ENCODE data around the gene BDH1.

DNA sequence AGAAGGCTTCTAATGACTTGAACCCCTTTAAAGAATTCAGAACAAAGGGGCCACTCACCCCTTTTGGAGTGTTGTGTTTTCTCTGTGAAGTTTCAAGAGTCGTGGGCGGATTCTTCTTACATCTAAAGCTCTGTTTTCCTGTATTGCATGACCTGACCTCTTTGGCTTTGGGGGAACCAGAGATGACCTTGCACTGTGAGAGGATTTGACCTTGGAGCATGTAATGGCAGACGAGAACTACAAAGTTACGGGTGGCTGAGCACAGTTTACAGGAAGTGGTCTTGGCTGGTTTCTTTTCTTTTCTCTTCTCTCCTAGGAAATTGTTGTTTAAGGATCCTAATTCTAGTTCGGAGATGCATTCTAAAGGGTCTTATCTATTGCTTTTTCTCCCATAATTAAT, 6.2 kb upstream of the BDH1 start:
- TF ChIP-seq, protein P1, sequence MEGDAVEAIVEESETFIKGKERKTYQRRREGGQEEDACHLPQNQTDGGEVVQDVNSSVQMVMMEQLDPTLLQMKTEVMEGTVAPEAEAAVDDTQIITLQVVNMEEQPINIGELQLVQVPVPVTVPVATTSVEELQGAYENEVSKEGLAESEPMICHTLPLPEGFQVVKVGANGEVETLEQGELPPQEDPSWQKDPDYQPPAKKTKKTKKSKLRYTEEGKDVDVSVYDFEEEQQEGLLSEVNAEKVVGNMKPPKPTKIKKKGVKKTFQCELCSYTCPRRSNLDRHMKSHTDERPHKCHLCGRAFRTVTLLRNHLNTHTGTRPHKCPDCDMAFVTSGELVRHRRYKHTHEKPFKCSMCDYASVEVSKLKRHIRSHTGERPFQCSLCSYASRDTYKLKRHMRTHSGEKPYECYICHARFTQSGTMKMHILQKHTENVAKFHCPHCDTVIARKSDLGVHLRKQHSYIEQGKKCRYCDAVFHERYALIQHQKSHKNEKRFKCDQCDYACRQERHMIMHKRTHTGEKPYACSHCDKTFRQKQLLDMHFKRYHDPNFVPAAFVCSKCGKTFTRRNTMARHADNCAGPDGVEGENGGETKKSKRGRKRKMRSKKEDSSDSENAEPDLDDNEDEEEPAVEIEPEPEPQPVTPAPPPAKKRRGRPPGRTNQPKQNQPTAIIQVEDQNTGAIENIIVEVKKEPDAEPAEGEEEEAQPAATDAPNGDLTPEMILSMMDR (IDR thresholded peaks at IDR 0.05; ENCODE audit: low read depth, low read length): no peak
- no peak for TF ChIP-seq EZH2phosphoT487 (IDR thresholded peaks at IDR 0.05; ENCODE audit: low read depth)

All from OCI-LY3 (cell line).